Stomach (tissue), 4 donors: ENCODE data around the gene C4orf36.

ENCODE experiments used
- EP300 ChIP-seq: sonication (generic); formaldehyde crosslinking; IDR thresholded peaks from one replicate; pipeline ENCODE4 v1.6.1; 2017; ENCODE audit warnings: antibody characterized with exemption
- POLR2A ChIP-seq, 4 donors: fragments of 450-650 bp; IDR thresholded peaks; one replicate each; pipeline ENCODE4 v1.6.1; 2016; ENCODE audit warnings: antibody characterized with exemption in 4 of 4, control low read depth in 2 of 4, mild to moderate bottlenecking in 1 of 4, moderate library complexity in 1 of 4
- POLR2AphosphoS5 ChIP-seq, 3 donors: sonication (generic); formaldehyde crosslinking; IDR thresholded peaks; one replicate each; pipeline ENCODE4 v1.6.1; 2016; ENCODE audit warnings: antibody characterized with exemption in 3 of 3
- TF ChIP-seq, protein P1 (sequence below), 7 experiments: fragments of 450-650 bp in 4 of 7; fragments of 200-600 bp in 3 of 7; sonication (generic) in 3 of 7; IDR thresholded peaks; one replicate each; pipeline ENCODE4 v1.5.1; 2016 to 2019; ENCODE audit warnings: antibody characterized with exemption in 7 of 7, control low read depth in 2 of 7, mild to moderate bottlenecking in 1 of 7

DNA sequence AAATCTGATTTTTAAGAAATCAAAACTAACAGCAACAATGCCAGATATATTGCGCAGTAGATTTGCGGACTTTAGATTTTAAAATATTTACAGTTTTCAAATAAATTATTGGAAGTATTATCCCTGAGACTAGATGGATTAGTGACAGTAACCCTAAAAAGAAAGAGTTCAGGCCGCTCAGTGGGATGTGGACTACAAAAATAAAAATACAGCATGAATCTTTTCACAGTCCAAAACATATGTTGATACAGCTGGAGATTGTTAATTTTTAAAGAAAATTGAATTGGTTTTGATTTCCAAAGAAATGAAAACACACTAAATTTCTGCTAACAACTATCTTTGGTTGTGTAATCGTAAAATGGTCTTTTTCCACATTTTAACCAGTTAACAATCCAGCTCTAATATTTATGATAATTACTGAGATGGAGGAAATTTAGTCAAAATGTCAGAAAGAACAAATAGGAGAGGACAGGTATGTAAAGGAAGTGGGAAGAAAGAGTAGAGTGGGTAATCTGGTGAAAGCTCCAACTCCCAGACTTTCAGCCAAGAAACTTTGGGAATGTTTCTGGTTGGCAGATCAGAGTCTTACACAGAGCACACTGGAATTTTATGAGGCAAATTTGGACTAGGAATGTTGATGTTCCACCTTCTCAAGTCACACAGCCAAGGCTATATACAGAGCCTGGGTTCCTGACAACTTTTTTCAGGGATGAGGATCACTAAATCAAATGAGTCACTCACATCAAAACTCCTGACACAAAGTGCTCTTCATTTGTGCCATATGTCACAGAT, 15.1 kb downstream of the C4orf36 start:
- TF ChIP-seq, protein P1, sequence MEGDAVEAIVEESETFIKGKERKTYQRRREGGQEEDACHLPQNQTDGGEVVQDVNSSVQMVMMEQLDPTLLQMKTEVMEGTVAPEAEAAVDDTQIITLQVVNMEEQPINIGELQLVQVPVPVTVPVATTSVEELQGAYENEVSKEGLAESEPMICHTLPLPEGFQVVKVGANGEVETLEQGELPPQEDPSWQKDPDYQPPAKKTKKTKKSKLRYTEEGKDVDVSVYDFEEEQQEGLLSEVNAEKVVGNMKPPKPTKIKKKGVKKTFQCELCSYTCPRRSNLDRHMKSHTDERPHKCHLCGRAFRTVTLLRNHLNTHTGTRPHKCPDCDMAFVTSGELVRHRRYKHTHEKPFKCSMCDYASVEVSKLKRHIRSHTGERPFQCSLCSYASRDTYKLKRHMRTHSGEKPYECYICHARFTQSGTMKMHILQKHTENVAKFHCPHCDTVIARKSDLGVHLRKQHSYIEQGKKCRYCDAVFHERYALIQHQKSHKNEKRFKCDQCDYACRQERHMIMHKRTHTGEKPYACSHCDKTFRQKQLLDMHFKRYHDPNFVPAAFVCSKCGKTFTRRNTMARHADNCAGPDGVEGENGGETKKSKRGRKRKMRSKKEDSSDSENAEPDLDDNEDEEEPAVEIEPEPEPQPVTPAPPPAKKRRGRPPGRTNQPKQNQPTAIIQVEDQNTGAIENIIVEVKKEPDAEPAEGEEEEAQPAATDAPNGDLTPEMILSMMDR (IDR thresholded peaks at IDR 0.05): no peak
- no peak for TF ChIP-seq POLR2A (IDR thresholded peaks at IDR 0.05)
- no peak for TF ChIP-seq POLR2AphosphoS5 (IDR thresholded peaks at IDR 0.05)
- no peak for TF ChIP-seq EP300
